Panc1 (cell line): ENCODE measurements around the gene DDX42. TPM values are rescaled to one million over a fixed set of nuclear protein-coding genes. Genes with fewer than 3 reads are reported as not detected.
A peak's percentile ranks its signal among the peaks of the same experiment; 100 is the strongest.
"Not testable (repeated sequence)": the region's sequence is repeated elsewhere in the genome, so short reads cannot be mapped to it uniquely, and the experiment has no call there.

Experiments
- ATAC-seq: fragments of 200-7000 bp; cut with Tn5 transposase; 2 replicates; pipeline ENCODE4 v1.9.1; 2020; ENCODE audit warnings: mild to moderate bottlenecking, moderate library complexity
- BruUV-seq: library from RNA; stranded (reverse); fragments of 400-500 nt; replicated peaks from 2 replicates; lab custom pipeline; 2021; lab: Mats Ljungman, UMichigan
- CTCF ChIA-PET: fragments of 300-600 bp; sonication (Branson Sonifier 250); formaldehyde crosslinking; loops from one replicate; lab custom pipeline; 2022; ENCODE audit warnings: antibody characterized with exemption; lab: Charles Lee
- POLR2A ChIA-PET: fragments of 300-600 bp; sonication (Branson Sonifier 250); formaldehyde crosslinking; loops from one replicate; lab custom pipeline; 2022; ENCODE audit warnings: antibody characterized with exemption; lab: Charles Lee
- DNase-seq: peaks from one replicate; pipeline ENCODE4 v3.0.0-alpha.2; 2010; ENCODE audit warnings: low read depth, low spot score
- H3K27ac ChIP-seq: 2 replicates; pipeline ENCODE4 v1.5.1; 2011; ENCODE audit warnings: mild to moderate bottlenecking, low read length, inconsistent platforms
- H3K27me3 ChIP-seq: fragments of 200-500 bp; sonication (Bioruptor generic); 2 replicates; pipeline ENCODE4 v1.6.0; 2014; ENCODE audit warnings: low read length, inconsistent platforms; ENCODE audit not compliant: control insufficient read depth, insufficient read depth
- H3K36me3 ChIP-seq: fragments of 200-500 bp; sonication (Bioruptor generic); 2 replicates; pipeline ENCODE4 v1.5.1; 2014; ENCODE audit warnings: inconsistent platforms, mild to moderate bottlenecking, low read length, moderate library complexity; ENCODE audit not compliant: control insufficient read depth, insufficient read depth
- H3K4me1 ChIP-seq: 2 replicates; pipeline ENCODE4 v1.5.1; 2011; ENCODE audit warnings: inconsistent platforms, mild to moderate bottlenecking, low read length, moderate library complexity; ENCODE audit not compliant: control insufficient read depth, insufficient read depth
- H3K4me3 ChIP-seq, 2 experiments: 2 replicates each; pipeline ENCODE4 v1.5.1; 2011 to 2012; ENCODE audit warnings: low read depth in 2 of 2, low read length in 2 of 2, mild to moderate bottlenecking in 2 of 2, inconsistent platforms in 1 of 2, moderate library complexity in 1 of 2
- H3K9me3 ChIP-seq: fragments of 200-500 bp; sonication (Bioruptor generic); 2 replicates; pipeline ENCODE4 v1.5.1; 2014; ENCODE audit warnings: low read depth, mild to moderate bottlenecking, inconsistent platforms, low read length, moderate library complexity; ENCODE audit not compliant: control insufficient read depth, insufficient read depth
- TCF7L2 ChIP-seq: IDR thresholded peaks from 2 replicates; pipeline ENCODE4 v1.6.1; 2011; ENCODE audit warnings: mild to moderate bottlenecking, low read depth, low read length, inconsistent platforms
- in situ Hi-C: cut with HindIII; loops from 2 replicates; pipeline ENCODE4 v1.10.0; 2016; ENCODE audit warnings: low sequenced_read_pairs, low pct_unique_long_range_greater_than_20kb
- intact Hi-C: fragments of 100-400 bp; cut with micrococcal nuclease; formaldehyde crosslinking; loops from one replicate; pipeline ENCODE4 v1.10.0; 2022; ENCODE audit not compliant: unreplicated experiment
- total RNA-seq: library from RNA; stranded (reverse); gene quantifications from one replicate; pipeline ENCODE4 v1.2.1, GENCODE V29; 2021; ENCODE audit not compliant: unreplicated experiment
- TF ChIP-seq, protein P1 (sequence below): fragments of 450-650 bp; IDR thresholded peaks from 2 replicates; pipeline ENCODE4 v1.5.1; 2017; ENCODE audit warnings: mild to moderate bottlenecking

DDX42 gene
- total RNA-seq, 1 experiment from 2014 or later: 89.6 TPM

DNA sequence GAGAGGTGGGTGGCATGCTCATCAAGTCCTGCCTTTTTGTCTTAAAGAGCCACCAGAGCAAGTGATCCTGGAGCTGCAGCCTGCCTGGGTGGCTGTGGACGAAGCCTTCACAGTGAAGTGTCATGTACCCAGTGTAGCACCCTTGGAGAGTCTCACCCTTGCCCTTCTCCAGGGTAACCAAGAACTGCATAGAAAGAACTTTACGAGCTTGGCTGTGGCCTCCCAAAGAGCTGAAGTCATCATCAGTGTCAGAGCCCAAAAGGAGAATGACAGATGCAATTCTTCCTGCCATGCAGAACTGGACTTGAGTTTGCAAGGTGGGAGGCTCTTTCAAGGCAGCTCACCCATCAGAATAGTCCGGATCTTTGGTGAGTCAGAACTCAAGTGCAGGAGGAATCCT is 85.3 kb downstream of the DDX42 start:
- intact Hi-C loops (no loop called here), in situ Hi-C loops (no loop called here)
- ATAC-seq (no peak), DNase-seq (no peak)
- CTCF ChIA-PET: interaction anchor here (0.6 kb wide), 1 partner anchor 16 kb away, joined by 5 read pairs; no protein-coding TSS in a partner anchor
- Histone ChIP-seq H3K27ac (no peak overlapping the region), H3K27me3 (no peaks in the 10 kb centered on the region), H3K4me3 (no peak overlapping the region), H3K9me3 (no peaks in the 10 kb centered on the region), H3K4me1 (no peaks in the 10 kb centered on the region), H3K36me3 (no peaks in the 10 kb centered on the region)
- no TSS peak for BruUV-seq
- TF ChIP-seq, protein P1, sequence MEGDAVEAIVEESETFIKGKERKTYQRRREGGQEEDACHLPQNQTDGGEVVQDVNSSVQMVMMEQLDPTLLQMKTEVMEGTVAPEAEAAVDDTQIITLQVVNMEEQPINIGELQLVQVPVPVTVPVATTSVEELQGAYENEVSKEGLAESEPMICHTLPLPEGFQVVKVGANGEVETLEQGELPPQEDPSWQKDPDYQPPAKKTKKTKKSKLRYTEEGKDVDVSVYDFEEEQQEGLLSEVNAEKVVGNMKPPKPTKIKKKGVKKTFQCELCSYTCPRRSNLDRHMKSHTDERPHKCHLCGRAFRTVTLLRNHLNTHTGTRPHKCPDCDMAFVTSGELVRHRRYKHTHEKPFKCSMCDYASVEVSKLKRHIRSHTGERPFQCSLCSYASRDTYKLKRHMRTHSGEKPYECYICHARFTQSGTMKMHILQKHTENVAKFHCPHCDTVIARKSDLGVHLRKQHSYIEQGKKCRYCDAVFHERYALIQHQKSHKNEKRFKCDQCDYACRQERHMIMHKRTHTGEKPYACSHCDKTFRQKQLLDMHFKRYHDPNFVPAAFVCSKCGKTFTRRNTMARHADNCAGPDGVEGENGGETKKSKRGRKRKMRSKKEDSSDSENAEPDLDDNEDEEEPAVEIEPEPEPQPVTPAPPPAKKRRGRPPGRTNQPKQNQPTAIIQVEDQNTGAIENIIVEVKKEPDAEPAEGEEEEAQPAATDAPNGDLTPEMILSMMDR: no peak
- no peak for TF ChIP-seq TCF7L2
- POLR2A ChIA-PET: no interaction called here

DNA sequence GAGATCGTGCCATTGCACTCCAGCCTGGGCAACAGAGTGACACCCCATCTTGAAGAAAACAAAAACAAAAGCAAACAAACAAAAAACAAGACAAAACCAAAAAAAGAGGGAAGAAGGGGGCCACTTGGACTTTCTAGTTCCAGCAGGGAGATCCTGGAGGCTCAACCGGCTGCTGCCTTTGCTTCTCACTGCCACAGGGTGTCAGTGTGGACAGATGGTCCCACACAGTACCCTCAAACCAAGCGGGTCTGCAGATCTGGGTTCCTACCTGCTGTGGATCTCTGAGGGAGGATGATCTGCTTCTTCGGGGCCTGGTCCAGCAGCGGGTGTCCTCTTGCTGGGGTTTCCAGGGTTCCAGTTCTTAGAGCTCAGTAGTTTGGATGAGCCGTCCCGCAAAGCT is 92.7 kb downstream of the DDX42 start:
- H3K4me3 ChIP-seq, intact Hi-C loops, H3K9me3 ChIP-seq, H3K36me3 ChIP-seq, H3K27me3 ChIP-seq, in situ Hi-C loops, BruUV-seq, DNase-seq, H3K4me1 ChIP-seq, H3K27ac ChIP-seq: not testable (repeated sequence)
- ChIA-PET CTCF (interaction anchor here (1.0 kb wide), 1 partner anchor 134 kb away, joined by 5 read pairs; no protein-coding TSS in a partner anchor), POLR2A (interaction anchor here (0.6 kb wide), 1 partner anchor 38 kb away, joined by 3 read pairs; no protein-coding TSS in a partner anchor)
- TF ChIP-seq, protein P1: peak; percentile 39
- ATAC-seq: peak; percentile 80; the same call in 1 of the 2 replicates

Other genes with a start within 250 kb of the DDX42 start
- 60.4 TPM for gene DCAF7, start 223.7 kb upstream of the DDX42 start, total RNA-seq
- gene TACO1, start 173.3 kb upstream of the DDX42 start, total RNA-seq: 17.9 TPM
- gene MAP3K3, start 151.8 kb upstream of the DDX42 start, total RNA-seq: 22.3 TPM
- gene LIMD2, start 74.0 kb upstream of the DDX42 start, total RNA-seq: 15.3 TPM
- gene STRADA, start 32.4 kb upstream of the DDX42 start, total RNA-seq: 26.0 TPM
- 64.8 TPM for gene CCDC47, start 573 bp upstream of the DDX42 start, total RNA-seq
- 145 TPM for gene PSMC5, start 53.3 kb downstream of the DDX42 start, total RNA-seq
- gene FTSJ3, start 53.5 kb downstream of the DDX42 start, total RNA-seq: 41.3 TPM
- gene SMARCD2, start 68.5 kb downstream of the DDX42 start, total RNA-seq: 59.4 TPM
- gene CSH2, start 99.5 kb downstream of the DDX42 start, total RNA-seq: not detected
- not detected for gene GH2, start 107.8 kb downstream of the DDX42 start, total RNA-seq
- not detected for gene CSH1, start 122.4 kb downstream of the DDX42 start, total RNA-seq
- not detected for gene CSHL1, start 137.1 kb downstream of the DDX42 start, total RNA-seq
- gene GH1, start 144.7 kb downstream of the DDX42 start, total RNA-seq: not detected
- not detected for gene CD79B, start 158.2 kb downstream of the DDX42 start, total RNA-seq
- 0.03 TPM for gene SCN4A, start 198.7 kb downstream of the DDX42 start, total RNA-seq
- 0.10 TPM for gene PRR29, start 224.2 kb downstream of the DDX42 start, total RNA-seq
- gene ICAM2, start 246.5 kb downstream of the DDX42 start, total RNA-seq: 0.33 TPM